ENCODE measurements around the gene NCOA5.

The NCOA5 gene

DNA sequence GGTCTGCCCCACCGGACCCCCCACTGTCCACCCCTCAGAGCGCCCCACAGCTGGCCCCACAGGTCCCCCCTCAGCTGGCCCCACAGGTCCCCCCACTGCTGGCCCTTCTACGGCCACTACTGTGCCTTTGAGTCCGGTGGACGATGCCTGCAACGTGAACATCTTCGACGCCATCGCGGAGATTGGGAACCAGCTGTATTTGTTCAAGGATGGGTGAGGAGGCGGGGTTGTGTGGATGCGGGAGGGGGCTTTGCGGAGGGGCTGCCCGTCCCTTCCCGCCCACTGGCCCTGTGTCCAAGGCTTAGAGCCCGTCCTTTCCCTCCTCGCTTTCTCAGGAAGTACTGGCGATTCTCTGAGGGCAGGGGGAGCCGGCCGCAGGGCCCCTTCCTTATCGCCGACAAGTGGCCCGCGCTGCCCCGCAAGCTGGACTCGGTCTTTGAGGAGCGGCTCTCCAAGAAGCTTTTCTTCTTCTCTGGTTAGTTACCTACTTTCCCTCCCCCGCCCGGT lies 76.4 kb downstream of the NCOA5 start:
- no peak for DNase-seq

DNA sequence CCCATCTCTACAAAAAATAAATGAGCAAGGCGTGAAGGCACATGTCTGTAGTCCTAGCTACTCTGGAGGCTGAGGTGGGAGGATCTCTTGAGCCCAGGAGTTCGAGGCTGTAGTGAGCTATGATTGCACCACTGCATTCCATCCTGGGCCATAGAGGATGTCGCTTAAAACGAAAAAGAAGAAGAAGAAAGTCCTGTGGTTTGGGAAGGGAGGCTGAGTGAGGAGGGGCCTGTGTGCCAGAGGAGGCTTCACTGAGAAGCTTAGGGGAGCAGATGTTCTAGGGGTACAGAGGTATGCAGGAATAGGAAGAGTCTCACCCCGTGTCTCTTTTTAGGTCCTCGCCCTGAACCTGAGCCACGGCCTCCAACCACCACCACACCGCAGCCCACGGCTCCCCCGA lies 76.8 kb downstream of the NCOA5 start:
- no peak for DNase-seq

DNA sequence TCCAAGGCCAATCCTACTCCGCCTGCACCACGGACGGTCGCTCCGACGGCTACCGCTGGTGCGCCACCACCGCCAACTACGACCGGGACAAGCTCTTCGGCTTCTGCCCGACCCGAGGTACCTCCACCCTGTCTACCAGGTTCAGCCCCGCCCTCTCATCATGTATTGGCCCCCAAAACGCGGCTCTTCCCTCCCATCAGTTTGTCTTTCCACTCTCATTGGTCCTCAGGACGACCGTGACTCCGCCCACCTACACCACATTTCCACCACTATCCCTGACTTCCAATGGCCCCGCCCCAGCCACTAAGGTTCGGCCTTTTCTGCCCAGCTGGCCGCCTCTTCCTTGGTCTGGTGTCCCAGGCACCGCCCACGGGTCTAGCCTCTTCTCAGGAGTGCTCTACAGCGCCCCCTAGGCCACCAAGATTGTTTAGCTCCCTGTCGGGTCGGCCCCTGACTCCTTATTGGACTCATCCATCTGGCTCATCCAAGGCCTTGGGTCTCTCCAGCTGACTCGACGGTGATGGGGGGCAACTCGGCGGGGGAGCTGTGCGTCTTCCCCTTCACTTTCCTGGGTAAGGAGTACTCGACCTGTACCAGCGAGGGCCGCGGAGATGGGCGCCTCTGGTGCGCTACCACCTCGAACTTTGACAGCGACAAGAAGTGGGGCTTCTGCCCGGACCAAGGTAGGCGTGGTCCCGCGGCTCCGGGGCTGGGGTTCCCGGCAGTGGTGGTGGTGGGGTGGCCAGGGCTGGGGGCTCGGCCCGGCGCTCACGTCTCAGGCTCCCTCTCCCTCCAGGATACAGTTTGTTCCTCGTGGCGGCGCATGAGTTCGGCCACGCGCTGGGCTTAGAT lies 77.9 kb downstream of the NCOA5 start:
- no peak for DNase-seq
